A673 (cell line): ENCODE data around the gene FSTL5.

Source experiments
- EZH2 ChIP-seq: fragments of 200-600 bp; sonication (generic); IDR thresholded peaks from 2 replicates; pipeline ENCODE4 v1.6.1; 2017; ENCODE audit warnings: borderline replicate concordance, low read depth, mild to moderate bottlenecking, mixed read lengths, antibody characterized with exemption, low read length; ENCODE audit not compliant: poor library complexity, severe bottlenecking
- TF ChIP-seq, protein P1 (sequence below): fragments of 300-800, 200-600 bp; sonication (generic); conservative IDR thresholded peaks from 2 replicates; pipeline ENCODE4 v1.5.1; 2017; ENCODE audit warnings: low read depth, mild to moderate bottlenecking, antibody characterized with exemption, low read length, moderate library complexity, mixed read lengths

DNA sequence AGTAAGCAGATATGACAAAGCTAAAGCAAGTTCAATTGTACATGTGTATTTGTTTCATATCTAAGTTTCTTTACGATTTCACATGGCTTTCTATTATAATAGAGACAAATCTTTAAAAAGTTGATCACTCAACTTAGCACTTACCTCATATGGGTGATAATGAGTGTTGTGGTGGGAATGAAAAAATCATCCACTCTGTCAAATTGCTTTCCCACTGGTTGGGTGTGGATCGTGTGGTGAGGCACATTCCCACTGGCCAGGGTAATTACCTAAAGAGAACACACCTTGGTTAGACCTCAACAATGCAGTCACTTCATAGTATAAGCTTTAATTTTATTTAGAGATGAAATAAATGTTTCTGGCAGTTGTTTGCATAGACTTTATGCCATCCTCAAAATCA is 708.9 kb downstream of the FSTL5 start:
- TF ChIP-seq, protein P1, sequence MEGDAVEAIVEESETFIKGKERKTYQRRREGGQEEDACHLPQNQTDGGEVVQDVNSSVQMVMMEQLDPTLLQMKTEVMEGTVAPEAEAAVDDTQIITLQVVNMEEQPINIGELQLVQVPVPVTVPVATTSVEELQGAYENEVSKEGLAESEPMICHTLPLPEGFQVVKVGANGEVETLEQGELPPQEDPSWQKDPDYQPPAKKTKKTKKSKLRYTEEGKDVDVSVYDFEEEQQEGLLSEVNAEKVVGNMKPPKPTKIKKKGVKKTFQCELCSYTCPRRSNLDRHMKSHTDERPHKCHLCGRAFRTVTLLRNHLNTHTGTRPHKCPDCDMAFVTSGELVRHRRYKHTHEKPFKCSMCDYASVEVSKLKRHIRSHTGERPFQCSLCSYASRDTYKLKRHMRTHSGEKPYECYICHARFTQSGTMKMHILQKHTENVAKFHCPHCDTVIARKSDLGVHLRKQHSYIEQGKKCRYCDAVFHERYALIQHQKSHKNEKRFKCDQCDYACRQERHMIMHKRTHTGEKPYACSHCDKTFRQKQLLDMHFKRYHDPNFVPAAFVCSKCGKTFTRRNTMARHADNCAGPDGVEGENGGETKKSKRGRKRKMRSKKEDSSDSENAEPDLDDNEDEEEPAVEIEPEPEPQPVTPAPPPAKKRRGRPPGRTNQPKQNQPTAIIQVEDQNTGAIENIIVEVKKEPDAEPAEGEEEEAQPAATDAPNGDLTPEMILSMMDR: no peak
- TF ChIP-seq EZH2: no peak
